HG03521 (cell line): Measurements from ENCODE around the gene NUP107.

Source experiments
- ATAC-seq: cut with Tn5 transposase; IDR thresholded peaks from one replicate; pipeline ENCODE4 v1.9.1; 2021; ENCODE audit warnings: mild to moderate bottlenecking, moderate library complexity; ENCODE audit not compliant: unreplicated experiment

Gene NUP107

GRCh38 chr12:68794653-68795251, 108.0 kb downstream of the NUP107 start:
- ATAC-seq: no peak
